ENCODE results near the gene SCRN3. TPM values are rescaled to one million over a fixed set of nuclear protein-coding genes. Genes with fewer than 3 reads are reported as not detected.
"Not testable (repeated sequence)": the region's sequence is repeated elsewhere in the genome, so short reads cannot be mapped to it uniquely, and the experiment has no call there.

SCRN3 gene
- total RNA-seq, 4 donors from 2014 or later: 2.6 to 46.8 (median 16.2) TPM

DNA sequence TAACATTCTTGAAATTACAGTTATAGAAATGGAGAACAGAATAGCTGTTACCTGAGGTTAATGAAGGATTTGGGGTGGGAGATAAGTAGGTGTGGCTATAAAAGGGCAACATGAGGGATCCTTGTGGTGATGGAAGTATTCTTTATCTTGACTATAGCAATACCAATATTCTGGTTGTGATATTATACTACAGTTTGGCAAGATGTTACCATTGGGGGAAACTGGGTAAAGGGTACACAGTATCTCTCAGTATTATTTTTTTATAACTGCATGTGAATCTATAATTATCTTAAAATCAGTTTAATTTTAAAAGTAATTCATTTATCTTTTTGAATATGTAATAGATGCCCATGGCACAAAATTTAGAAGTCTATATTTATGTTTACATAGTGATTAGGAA, 8.1 kb downstream of the SCRN3 start:
- intact Hi-C loops (cut with DNase I; ENCODE audit: low total_unique reads): no loop called here
- Histone ChIP-seq H3K9me3 (no peaks in the 10 kb centered on the region), H3K27me3 (no peaks in the 10 kb centered on the region), H3K4me1 (no peaks in the 10 kb centered on the region), H3K36me3 (no peaks in the 10 kb centered on the region), H3K27ac (no peak overlapping the region), H3K4me3 (no peak overlapping the region)
- no peak for TF ChIP-seq POLR2A (IDR thresholded peaks at IDR 0.05)
- TF ChIP-seq, protein P1, sequence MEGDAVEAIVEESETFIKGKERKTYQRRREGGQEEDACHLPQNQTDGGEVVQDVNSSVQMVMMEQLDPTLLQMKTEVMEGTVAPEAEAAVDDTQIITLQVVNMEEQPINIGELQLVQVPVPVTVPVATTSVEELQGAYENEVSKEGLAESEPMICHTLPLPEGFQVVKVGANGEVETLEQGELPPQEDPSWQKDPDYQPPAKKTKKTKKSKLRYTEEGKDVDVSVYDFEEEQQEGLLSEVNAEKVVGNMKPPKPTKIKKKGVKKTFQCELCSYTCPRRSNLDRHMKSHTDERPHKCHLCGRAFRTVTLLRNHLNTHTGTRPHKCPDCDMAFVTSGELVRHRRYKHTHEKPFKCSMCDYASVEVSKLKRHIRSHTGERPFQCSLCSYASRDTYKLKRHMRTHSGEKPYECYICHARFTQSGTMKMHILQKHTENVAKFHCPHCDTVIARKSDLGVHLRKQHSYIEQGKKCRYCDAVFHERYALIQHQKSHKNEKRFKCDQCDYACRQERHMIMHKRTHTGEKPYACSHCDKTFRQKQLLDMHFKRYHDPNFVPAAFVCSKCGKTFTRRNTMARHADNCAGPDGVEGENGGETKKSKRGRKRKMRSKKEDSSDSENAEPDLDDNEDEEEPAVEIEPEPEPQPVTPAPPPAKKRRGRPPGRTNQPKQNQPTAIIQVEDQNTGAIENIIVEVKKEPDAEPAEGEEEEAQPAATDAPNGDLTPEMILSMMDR (IDR thresholded peaks at IDR 0.05): no peak
- no peak for DNase-seq

DNA sequence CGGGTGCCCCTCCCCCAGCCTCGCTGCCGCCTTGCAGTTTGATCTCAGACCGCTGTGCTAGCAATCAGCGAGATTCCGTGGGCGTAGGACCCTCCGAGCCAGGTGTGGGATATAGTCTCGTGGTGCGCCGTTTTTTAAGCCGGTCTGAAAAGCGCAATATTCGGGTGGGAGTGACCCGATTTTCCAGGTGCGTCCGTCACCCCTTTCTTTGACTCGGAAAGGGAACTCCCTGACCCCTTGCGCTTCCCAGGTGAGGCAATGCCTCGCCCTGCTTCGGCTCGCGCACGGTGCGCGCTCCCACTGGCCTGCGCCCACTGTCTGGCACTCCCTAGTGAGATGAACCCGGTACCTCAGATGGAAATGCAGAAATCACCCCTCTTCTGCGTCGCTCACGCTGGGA, 14.5 kb downstream of the SCRN3 start:
- H3K27me3 ChIP-seq; H3K27ac ChIP-seq; H3K36me3 ChIP-seq; intact Hi-C loops (cut with DNase I; ENCODE audit: low total_unique reads); H3K9me3 ChIP-seq; DNase-seq; H3K4me1 ChIP-seq; H3K4me3 ChIP-seq: not testable (repeated sequence)

DNA sequence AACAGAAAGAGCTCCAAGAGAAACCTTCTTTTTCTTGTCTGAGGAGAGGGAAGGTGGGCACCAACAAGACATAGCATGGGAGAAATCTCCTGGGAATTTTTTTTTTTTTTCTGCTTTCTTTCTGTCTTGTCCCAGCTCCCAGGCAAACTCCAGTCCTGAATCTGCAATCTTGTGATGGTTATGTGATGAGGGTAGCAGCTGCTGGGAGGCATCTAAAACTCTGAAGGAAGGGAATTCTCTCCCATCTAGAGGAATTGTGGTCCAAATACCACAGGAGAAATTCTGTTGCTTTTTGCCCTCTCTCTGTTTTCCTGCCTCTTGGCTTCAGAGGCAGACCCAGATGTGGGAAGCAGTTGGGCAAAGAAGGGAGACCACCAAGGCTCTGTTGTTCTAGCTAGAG, 16.7 kb downstream of the SCRN3 start:
- no peak for DNase-seq
- Histone ChIP-seq H3K27me3 (no peaks in the 10 kb centered on the region), H3K27ac (no peak overlapping the region), H3K36me3 (no peaks in the 10 kb centered on the region), H3K4me1 (no peaks in the 10 kb centered on the region), H3K9me3 (no peaks in the 10 kb centered on the region), H3K4me3 (no peak overlapping the region)
- intact Hi-C loops (cut with DNase I; ENCODE audit: low total_unique reads): no loop called here
- TF ChIP-seq, protein P1 (IDR thresholded peaks at IDR 0.05): no peak
- TF ChIP-seq POLR2A (IDR thresholded peaks at IDR 0.05): no peak

DNA sequence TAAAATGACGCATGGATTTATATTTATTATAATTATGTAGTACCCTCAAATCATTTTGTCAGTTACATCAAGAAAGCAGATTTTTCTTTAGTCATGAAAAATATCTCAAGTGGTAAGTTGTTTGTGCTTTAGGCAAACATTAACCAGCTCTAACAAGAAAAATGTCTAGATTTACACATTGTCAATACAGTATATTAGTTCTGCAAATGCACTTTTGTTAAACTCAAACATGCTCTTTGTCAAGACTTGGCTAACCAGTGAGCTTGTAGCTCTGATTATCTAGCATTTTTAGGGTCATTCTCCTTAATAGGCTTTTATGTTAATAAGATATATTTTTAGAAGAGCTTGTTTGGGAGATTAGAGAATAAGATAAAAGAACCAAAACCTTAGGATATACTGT, 32.7 kb downstream of the SCRN3 start:
- H3K9me3 ChIP-seq: no peaks in the 10 kb centered on the region
- H3K27ac ChIP-seq: no peak overlapping the region
- H3K4me3 ChIP-seq: no peak overlapping the region
- H3K36me3 ChIP-seq: no peaks in the 10 kb centered on the region
- DNase-seq: no peak
- TF ChIP-seq, protein P1 (IDR thresholded peaks at IDR 0.05): no peak
- TF ChIP-seq POLR2A (IDR thresholded peaks at IDR 0.05): no peak
- intact Hi-C loops (cut with DNase I; ENCODE audit: low total_unique reads): no loop called here
- H3K4me1 ChIP-seq: no peaks in the 10 kb centered on the region
- H3K27me3 ChIP-seq: no peaks in the 10 kb centered on the region

DNA sequence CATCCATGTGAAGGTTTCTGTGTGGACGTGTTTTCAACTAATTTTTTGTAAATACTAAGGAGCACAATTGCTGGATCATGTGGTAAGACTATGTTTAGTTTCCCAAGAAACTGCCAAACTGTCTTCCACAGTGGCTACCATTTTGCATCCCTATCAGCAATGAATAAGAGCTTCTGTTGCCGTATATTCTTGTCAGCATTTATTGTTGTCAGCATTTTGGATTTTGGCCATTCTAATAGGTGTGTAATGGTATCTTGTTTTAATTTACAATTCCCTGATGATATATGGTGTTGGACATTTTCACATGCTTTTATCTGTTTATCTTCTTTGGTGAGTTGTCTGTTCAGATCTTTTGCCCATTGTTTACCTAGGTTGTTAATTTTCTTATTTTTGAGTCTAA, 34.5 kb downstream of the SCRN3 start:
- H3K36me3 ChIP-seq: no peaks in the 10 kb centered on the region
- intact Hi-C loops (cut with DNase I; ENCODE audit: low total_unique reads): no loop called here

More for the DNA sequence above, 34.5 kb downstream of the SCRN3 start:
- DNase-seq: no peak
- TF ChIP-seq, protein P1 (IDR thresholded peaks at IDR 0.05): no peak
- no peak for TF ChIP-seq POLR2A (IDR thresholded peaks at IDR 0.05)
- Histone ChIP-seq H3K27ac (no peak overlapping the region), H3K9me3 (no peaks in the 10 kb centered on the region), H3K27me3 (no peaks in the 10 kb centered on the region), H3K4me1 (no peaks in the 10 kb centered on the region), H3K4me3 (no peak overlapping the region)
